Bronchial epithelial cell (primary cell): ENCODE measurements around the gene PRRT3. TPM values are rescaled to one million over a fixed set of nuclear protein-coding genes. Genes with fewer than 3 reads are reported as not detected.
"Not testable (repeated sequence)": the region's sequence is repeated elsewhere in the genome, so short reads cannot be mapped to it uniquely, and the experiment has no call there.

Source experiments
- DNase-seq: peaks from one replicate; pipeline ENCODE4 v3.0.0-alpha.2; 2010; ENCODE audit warnings: low read depth
- FAIRE-seq: peaks from 2 replicates; lab custom pipeline; 2011; peaks lifted over from hg19 to GRCh38; lab: Jason Lieb, UNC
- H3K27me3 ChIP-seq: 2 replicates; pipeline ENCODE4 v1.5.1; 2011; ENCODE audit warnings: low read length; ENCODE audit not compliant: control insufficient read depth, insufficient read depth
- H3K36me3 ChIP-seq: 2 replicates; pipeline ENCODE4 v1.5.1; 2011; ENCODE audit warnings: low read length; ENCODE audit not compliant: control insufficient read depth, insufficient read depth
- H3K4me3 ChIP-seq: 2 replicates; pipeline ENCODE4 v1.5.1; 2011; ENCODE audit warnings: mild to moderate bottlenecking, low read depth, low read length, control low read depth
- total RNA-seq: library from RNA; depleted of rRNA; stranded (reverse); fragments of >200 nt; gene quantifications from 2 replicates; pipeline ENCODE4 v1.2.1, GENCODE V29; 2014
- TF ChIP-seq, protein P1 (sequence below): IDR thresholded peaks from 2 replicates; pipeline ENCODE4 v1.5.1; 2011; ENCODE audit warnings: mild to moderate bottlenecking, moderate library complexity, low read length, control low read depth, inconsistent platforms; ENCODE audit not compliant: insufficient read depth, severe bottlenecking

PRRT3 gene
- total RNA-seq, 1 donor from 2014 or later: 0.26 TPM

DNA sequence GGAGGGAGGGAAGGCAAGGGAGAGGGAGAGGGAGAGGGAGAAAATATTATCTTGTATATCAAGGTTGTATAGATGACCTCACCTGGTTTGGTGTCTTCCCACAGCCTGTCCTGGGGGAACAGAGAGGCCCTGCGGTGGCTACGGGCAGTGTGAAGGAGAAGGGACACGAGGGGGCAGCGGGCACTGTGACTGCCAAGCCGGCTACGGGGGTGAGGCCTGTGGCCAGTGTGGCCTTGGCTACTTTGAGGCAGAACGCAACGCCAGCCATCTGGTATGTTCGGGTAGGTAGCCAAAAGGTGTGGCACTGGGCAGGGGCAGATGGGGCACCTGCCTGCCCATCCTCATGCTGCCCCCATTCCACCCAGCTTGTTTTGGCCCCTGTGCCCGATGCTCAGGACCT lies 11.5 kb downstream of the PRRT3 start:
- DNase-seq (no peak), FAIRE-seq (no peak)
- TF ChIP-seq, protein P1, sequence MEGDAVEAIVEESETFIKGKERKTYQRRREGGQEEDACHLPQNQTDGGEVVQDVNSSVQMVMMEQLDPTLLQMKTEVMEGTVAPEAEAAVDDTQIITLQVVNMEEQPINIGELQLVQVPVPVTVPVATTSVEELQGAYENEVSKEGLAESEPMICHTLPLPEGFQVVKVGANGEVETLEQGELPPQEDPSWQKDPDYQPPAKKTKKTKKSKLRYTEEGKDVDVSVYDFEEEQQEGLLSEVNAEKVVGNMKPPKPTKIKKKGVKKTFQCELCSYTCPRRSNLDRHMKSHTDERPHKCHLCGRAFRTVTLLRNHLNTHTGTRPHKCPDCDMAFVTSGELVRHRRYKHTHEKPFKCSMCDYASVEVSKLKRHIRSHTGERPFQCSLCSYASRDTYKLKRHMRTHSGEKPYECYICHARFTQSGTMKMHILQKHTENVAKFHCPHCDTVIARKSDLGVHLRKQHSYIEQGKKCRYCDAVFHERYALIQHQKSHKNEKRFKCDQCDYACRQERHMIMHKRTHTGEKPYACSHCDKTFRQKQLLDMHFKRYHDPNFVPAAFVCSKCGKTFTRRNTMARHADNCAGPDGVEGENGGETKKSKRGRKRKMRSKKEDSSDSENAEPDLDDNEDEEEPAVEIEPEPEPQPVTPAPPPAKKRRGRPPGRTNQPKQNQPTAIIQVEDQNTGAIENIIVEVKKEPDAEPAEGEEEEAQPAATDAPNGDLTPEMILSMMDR: no peak
- Histone ChIP-seq H3K4me3 (no peak overlapping the region), H3K27me3 (no peaks in the 10 kb centered on the region), H3K36me3 (peaks cover 6% of the 10 kb centered on the region)

DNA sequence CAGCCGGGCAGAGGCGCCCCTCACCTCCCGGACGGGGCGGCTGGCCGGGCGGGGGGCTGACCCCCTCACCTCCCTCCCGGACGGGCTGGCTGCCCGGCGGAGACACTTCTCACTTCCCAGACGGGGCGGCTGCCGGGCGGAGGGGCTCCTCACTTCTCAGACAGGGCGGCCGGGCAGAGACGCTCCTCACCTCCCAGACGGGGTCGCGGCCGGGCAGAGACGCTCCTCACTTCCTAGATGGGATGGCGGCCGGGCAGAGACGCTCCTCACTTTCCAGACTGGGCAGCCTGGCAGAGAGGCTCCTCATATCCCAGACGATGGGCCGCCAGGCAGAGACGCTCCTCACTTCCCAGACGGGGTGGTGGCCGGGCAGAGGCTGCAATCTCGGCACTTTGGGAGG lies 12.3 kb downstream of the PRRT3 start:
- H3K27me3 ChIP-seq, DNase-seq, H3K4me3 ChIP-seq, FAIRE-seq, H3K36me3 ChIP-seq: not testable (repeated sequence)

DNA sequence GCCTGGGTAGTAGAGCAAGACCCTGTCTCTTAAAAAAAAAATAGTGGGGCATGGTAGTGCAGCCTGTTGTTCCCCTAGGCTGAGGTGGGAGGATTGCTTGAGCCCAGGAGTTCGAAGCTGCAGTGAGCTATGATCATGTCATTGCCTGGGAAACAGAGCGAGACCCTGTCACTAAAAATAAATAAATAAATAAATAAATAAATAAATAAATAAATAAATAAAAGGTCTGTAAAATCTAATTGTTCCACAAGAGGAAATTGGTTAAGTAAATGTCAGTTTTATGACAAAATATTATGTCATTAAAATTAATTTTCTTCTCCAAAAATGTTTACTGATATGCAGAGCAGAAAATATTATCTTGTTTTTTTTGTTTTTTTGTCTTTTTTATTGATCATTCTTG lies 13.2 kb downstream of the PRRT3 start:
- H3K4me3 ChIP-seq: no peak overlapping the region
- TF ChIP-seq, protein P1: no peak
- H3K27me3 ChIP-seq: no peaks in the 10 kb centered on the region
- no peak for FAIRE-seq
- peaks cover 6% of the 10 kb centered on the region for H3K36me3 ChIP-seq
- DNase-seq: no peak

DNA sequence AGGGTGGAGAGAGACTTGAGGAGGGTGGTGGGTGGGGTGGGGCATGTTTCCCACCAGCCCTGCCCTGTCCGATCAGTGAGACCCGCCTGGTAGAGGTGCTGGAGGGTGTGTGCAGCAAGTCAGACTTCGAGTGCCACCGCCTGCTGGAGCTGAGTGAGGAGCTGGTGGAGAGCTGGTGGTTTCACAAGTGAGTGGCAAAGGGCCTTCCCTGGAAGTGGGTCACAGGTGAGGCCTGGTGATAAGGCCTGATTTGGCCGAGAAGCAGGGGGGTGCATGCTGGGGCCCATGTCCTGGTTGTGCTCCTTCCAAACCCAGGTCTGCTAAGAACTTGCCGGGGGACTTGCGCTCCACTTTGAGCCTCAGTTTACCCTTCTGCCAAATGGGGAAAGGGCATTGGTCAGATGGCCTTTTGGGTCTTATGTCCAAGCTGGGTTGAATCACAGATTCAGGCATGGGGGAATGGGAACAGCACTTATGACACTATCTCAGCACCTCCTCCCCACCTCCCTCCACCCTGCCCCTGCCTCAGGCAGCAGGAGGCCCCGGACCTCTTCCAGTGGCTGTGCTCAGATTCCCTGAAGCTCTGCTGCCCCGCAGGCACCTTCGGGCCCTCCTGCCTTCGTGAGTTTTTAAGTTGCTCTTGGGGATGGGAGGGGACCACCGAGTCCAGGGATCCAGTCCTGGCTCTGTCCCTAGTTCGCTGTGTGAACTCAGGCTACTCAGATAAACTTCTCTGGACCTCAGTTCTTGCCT lies 14.5 kb downstream of the PRRT3 start:
- DNase-seq (no peak), FAIRE-seq (no peak)
- H3K4me3 ChIP-seq: no peak overlapping the region
- TF ChIP-seq, protein P1: no peak
- no peaks in the 10 kb centered on the region for H3K27me3 ChIP-seq
- peaks cover 6% of the 10 kb centered on the region for H3K36me3 ChIP-seq

DNA sequence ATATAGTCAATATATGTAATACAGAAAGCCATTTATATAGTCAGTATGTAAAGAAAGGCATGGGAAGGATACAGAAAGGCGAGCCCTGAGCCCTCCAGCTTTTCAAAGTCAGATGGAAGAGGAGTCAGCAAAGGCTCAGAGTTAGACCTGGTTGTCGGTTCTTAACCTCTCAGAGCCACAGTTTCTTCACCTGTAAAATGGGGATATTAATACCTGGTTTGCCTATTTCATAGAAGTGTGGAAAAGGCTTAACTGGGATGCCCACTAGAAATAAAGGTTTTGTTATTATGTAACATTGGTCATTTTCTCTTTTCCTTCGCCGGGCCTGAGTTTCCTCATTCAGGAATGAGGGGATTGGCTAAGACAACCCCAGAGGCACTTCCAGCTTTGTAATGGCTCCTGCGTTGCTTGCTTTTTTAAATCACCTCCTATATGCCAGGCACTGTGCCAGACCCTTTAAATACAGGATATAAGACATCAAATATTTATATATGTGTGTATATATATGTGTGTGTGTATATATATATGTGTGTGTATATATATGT lies 16.2 kb downstream of the PRRT3 start:
- Histone ChIP-seq H3K27me3 (no peaks in the 10 kb centered on the region), H3K4me3 (no peak overlapping the region), H3K36me3 (peaks cover 6% of the 10 kb centered on the region)
- DNase-seq (no peak), FAIRE-seq (no peak)
- TF ChIP-seq, protein P1: no peak

DNA sequence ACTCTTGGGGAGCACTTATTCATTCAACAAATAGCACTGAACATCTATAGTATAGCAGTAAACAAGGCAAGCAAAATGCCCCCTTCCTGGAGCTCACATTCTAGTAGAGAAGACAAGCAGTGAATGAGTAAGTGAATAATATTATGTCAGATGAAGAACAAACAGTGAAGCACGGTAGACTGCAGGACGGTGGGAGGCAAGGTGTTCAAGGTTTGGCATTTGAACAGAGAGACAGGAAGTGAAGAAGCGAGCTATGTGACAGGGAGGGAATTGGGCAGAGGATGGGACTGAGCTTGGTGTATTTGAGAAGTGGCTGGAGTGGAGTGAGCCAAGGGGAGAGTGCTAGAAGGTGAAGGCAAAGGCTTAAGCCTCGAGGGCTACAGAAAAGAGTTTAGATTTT lies 17.2 kb downstream of the PRRT3 start:
- TF ChIP-seq, protein P1: no peak
- H3K4me3 ChIP-seq: no peak overlapping the region
- FAIRE-seq (no peak), DNase-seq (no peak)
- H3K36me3 ChIP-seq: peaks cover 4% of the 10 kb centered on the region
- no peaks in the 10 kb centered on the region for H3K27me3 ChIP-seq
